Large intestine (tissue), 12 donors: ENCODE data around the gene KDM4F. TPM values are rescaled to one million over a fixed set of nuclear protein-coding genes. Genes with fewer than 3 reads are reported as not detected.
"Not testable (repeated sequence)": the region's sequence is repeated elsewhere in the genome, so short reads cannot be mapped to it uniquely, and the experiment has no call there.

Experiments
- DNase-seq, 2 donors: peaks; one replicate each; pipeline versions ENCODE4 v3.0.0 to v3.0.0-alpha.2; 2013
- H3K27ac ChIP-seq: one replicate; pipeline ENCODE4 v1.5.1; 2013; ENCODE audit warnings: low read length
- H3K27me3 ChIP-seq: 2 replicates; pipeline ENCODE4 v1.6.1; 2013; ENCODE audit warnings: low read length; ENCODE audit not compliant: control insufficient read depth, insufficient read depth
- H3K36me3 ChIP-seq: 2 replicates; pipeline ENCODE4 v1.6.1; 2013; ENCODE audit warnings: low read length; ENCODE audit not compliant: control insufficient read depth, insufficient read depth
- H3K4me1 ChIP-seq: one replicate; pipeline ENCODE4 v1.6.1; 2013; ENCODE audit warnings: low read length; ENCODE audit not compliant: control insufficient read depth, insufficient read depth
- H3K4me3 ChIP-seq: one replicate; pipeline ENCODE4 v1.5.1; 2013; ENCODE audit warnings: low read length
- H3K9me3 ChIP-seq: one replicate; pipeline ENCODE4 v1.6.1; 2013; ENCODE audit warnings: mild to moderate bottlenecking, low read depth, low read length, moderate library complexity; ENCODE audit not compliant: control insufficient read depth
- WGBS: methylation state at CpG from one replicate; pipeline ENCODE4 v1.1.5; 2013; ENCODE audit warnings: low lambda C conversion rate; ENCODE audit not compliant: insufficient coverage; 5-methylcytosine and 5-hydroxymethylcytosine counted together
- long read RNA-seq, 11 donors: transcript quantifications; one replicate each; lab custom pipeline, GENCODE V29; 2026
- polyA plus RNA-seq: library from polyadenylated mRNA; unstranded; fragments of 120-200 nt; gene quantifications from one replicate; pipeline ENCODE4 v1.2.1, GENCODE V29; 2013

The KDM4F gene
- polyA plus RNA-seq = not detected
- long read RNA-seq, donor 1 = 0 reads
- long read RNA-seq, donor 2 = 0 reads
- long read RNA-seq, donor 3 = 0 reads
- long read RNA-seq, donor 4 = 0 reads
- long read RNA-seq, donor 5 = 0 reads
- long read RNA-seq, donor 6 = 0 reads
- long read RNA-seq, donor 7 = 0 reads
- long read RNA-seq, donor 8 = 0 reads
- long read RNA-seq, donor 9 = 0 reads
- long read RNA-seq, donor 10 = 0 reads
- long read RNA-seq, donor 11 = 0 reads

GRCh38 chr11:95049122-95049521 lies at the start of gene KDM4F:
Gene KDM4F, plus strand, starts transcription at chr11:95049422.
- no CpG with 5 or more reads among the region's 3 CpGs for WGBS
- not testable (repeated sequence) for DNase-seq

GRCh38 chr11:95003716-95004115 lies 45.5 kb upstream of the KDM4F start:
- Histone ChIP-seq H3K4me3 (no peak overlapping the region), H3K4me1 (no peaks in the 10 kb centered on the region), H3K27ac (no peak overlapping the region), H3K36me3 (no peaks in the 10 kb centered on the region), H3K9me3 (no peaks in the 10 kb centered on the region), H3K27me3 (no peaks in the 10 kb centered on the region)
- DNase-seq = no peak

More at GRCh38 chr11:95049122-95049521, at the start of gene KDM4F:
- not testable (repeated sequence) for H3K27me3 ChIP-seq, H3K4me3 ChIP-seq, H3K36me3 ChIP-seq, H3K9me3 ChIP-seq, H3K27ac ChIP-seq, H3K4me1 ChIP-seq

GRCh38 chr11:95005642-95006041 lies 43.6 kb upstream of the KDM4F start:
- H3K27ac ChIP-seq = no peak overlapping the region
- no peaks in the 10 kb centered on the region for H3K36me3 ChIP-seq
- H3K9me3 ChIP-seq = no peaks in the 10 kb centered on the region
- H3K27me3 ChIP-seq = no peaks in the 10 kb centered on the region
- no CpG with 5 or more reads among the region's 1 CpG for WGBS
- H3K4me1 ChIP-seq = no peaks in the 10 kb centered on the region
- no peak for DNase-seq
- H3K4me3 ChIP-seq = no peak overlapping the region

GRCh38 chr11:95011376-95011775 lies 37.8 kb upstream of the KDM4F start:
- H3K9me3 ChIP-seq = no peaks in the 10 kb centered on the region
- no peaks in the 10 kb centered on the region for H3K4me1 ChIP-seq
- no peak overlapping the region for H3K27ac ChIP-seq
- H3K27me3 ChIP-seq = no peaks in the 10 kb centered on the region
- H3K36me3 ChIP-seq = no peaks in the 10 kb centered on the region
- DNase-seq = no peak
- no peak overlapping the region for H3K4me3 ChIP-seq

GRCh38 chr11:95014184-95014821 lies 34.9 kb upstream of the KDM4F start:
- H3K36me3 ChIP-seq = no peaks in the 10 kb centered on the region
- WGBS = 80% methylated on average over 1 of the region's 12 CpGs
- H3K9me3 ChIP-seq = no peaks in the 10 kb centered on the region
- DNase-seq = no peak
- H3K4me1 ChIP-seq = no peaks in the 10 kb centered on the region
- H3K27me3 ChIP-seq = no peaks in the 10 kb centered on the region
- H3K4me3 ChIP-seq = no peak overlapping the region
- no peak overlapping the region for H3K27ac ChIP-seq

- Histone ChIP-seq H3K27ac (no peak overlapping the region), H3K9me3 (no peaks in the 10 kb centered on the region), H3K27me3 (no peaks in the 10 kb centered on the region), H3K36me3 (no peaks in the 10 kb centered on the region), H3K4me3 (no peak overlapping the region), H3K4me1 (no peaks in the 10 kb centered on the region)
- no peak for DNase-seq
- no CpG with 5 or more reads among the region's 2 CpGs for WGBS
These were observed 33.1 kb upstream of the KDM4F start for GRCh38 chr11:95016139-95016538.

- not testable (repeated sequence) for H3K27me3 ChIP-seq, DNase-seq, H3K4me3 ChIP-seq, H3K27ac ChIP-seq, H3K9me3 ChIP-seq, H3K4me1 ChIP-seq, H3K36me3 ChIP-seq
- WGBS = 33% methylated on average over 1 of the region's 5 CpGs
These were observed 27.8 kb upstream of the KDM4F start for GRCh38 chr11:95021468-95021867.

- H3K9me3 ChIP-seq = no peaks in the 10 kb centered on the region
- WGBS = no CpG with 5 or more reads among the region's 1 CpG
- H3K27ac ChIP-seq = no peak within 1 kb of the TSS
- H3K36me3 ChIP-seq = no peaks in the 10 kb centered on the region
- DNase-seq = no peak
- no peaks in the 10 kb centered on the region for H3K4me1 ChIP-seq
- no peak within 1 kb of the TSS for H3K4me3 ChIP-seq
- no peaks in the 10 kb centered on the region for H3K27me3 ChIP-seq
These were observed 24.3 kb upstream of the KDM4F start, which contains the start of gene KDM4E for GRCh38 chr11:95024958-95025357. Gene KDM4E, plus strand, starts transcription at chr11:95025258. Its CDS starts 300 bp downstream, at chr11:95025558.

- not testable (repeated sequence) for DNase-seq
- WGBS = no CpG with 5 or more reads among the region's 9 CpGs
These were observed 23.6 kb upstream of the KDM4F start for GRCh38 chr11:95025594-95025993.

GRCh38 chr11:95028357-95028756 lies 20.9 kb upstream of the KDM4F start:
- Histone ChIP-seq H3K4me1 (no peaks in the 10 kb centered on the region), H3K4me3 (no peak overlapping the region), H3K27me3 (no peaks in the 10 kb centered on the region), H3K9me3 (no peaks in the 10 kb centered on the region), H3K36me3 (no peaks in the 10 kb centered on the region), H3K27ac (no peak overlapping the region)
- WGBS = 100% methylated on average over 1 of the region's 3 CpGs
- no peak for DNase-seq

More at GRCh38 chr11:95025594-95025993, 23.6 kb upstream of the KDM4F start:
- H3K9me3 ChIP-seq, H3K36me3 ChIP-seq, H3K4me1 ChIP-seq, H3K27ac ChIP-seq, H3K4me3 ChIP-seq, H3K27me3 ChIP-seq: not testable (repeated sequence)

GRCh38 chr11:95033051-95033450 lies 16.2 kb upstream of the KDM4F start:
- no peak overlapping the region for H3K27ac ChIP-seq
- WGBS = no CpG with 5 or more reads among the region's 1 CpG
- peaks cover 2% of the 10 kb centered on the region for H3K27me3 ChIP-seq
- no peak overlapping the region for H3K4me3 ChIP-seq
- H3K36me3 ChIP-seq = no peaks in the 10 kb centered on the region
- no peaks in the 10 kb centered on the region for H3K4me1 ChIP-seq
- DNase-seq = no peak
- peaks cover 6% of the 10 kb centered on the region for H3K9me3 ChIP-seq
